CD14-positive monocyte (primary cell): ENCODE results near the gene TDP1. TPM values are rescaled to one million over a fixed set of nuclear protein-coding genes. Genes with fewer than 3 reads are reported as not detected.

Experiments used
- DNase-seq, 3 donors: peaks; one replicate each; pipeline ENCODE4 v3.0.0-alpha.2; 2011 to 2022
- H2AFZ ChIP-seq: 2 replicates; pipeline ENCODE4 v1.6.0; 2012; ENCODE audit warnings: mild to moderate bottlenecking, low read depth, low read length, inconsistent platforms; ENCODE audit not compliant: insufficient read depth, poor library complexity, severe bottlenecking
- H3K27ac ChIP-seq, 2 donors: 1 replicate in 1 of 2; 2 replicates in 1 of 2; pipeline ENCODE4 v1.5.1; 2012 to 2013; ENCODE audit warnings: low read length in 2 of 2, control low read depth in 1 of 2, inconsistent platforms in 1 of 2, low read depth in 1 of 2, mild to moderate bottlenecking in 1 of 2
- H3K27me3 ChIP-seq, 2 donors: one replicate each; pipeline versions ENCODE4 v1.6.0 to v1.6.1; 2011 to 2013; ENCODE audit warnings: low read length in 2 of 2; ENCODE audit not compliant: control insufficient read depth in 2 of 2, insufficient read depth in 2 of 2
- H3K36me3 ChIP-seq, 2 donors: replicated peaks in 1 of 2; 1 replicate in 1 of 2; 2 replicates in 1 of 2; pipeline versions ENCODE4 v1.5.1 to v1.6.1; 2012 to 2013; ENCODE audit warnings: low read length in 2 of 2, control low read depth in 1 of 2, inconsistent platforms in 1 of 2, mild to moderate bottlenecking in 1 of 2; ENCODE audit not compliant: insufficient read depth in 2 of 2, control insufficient read depth in 1 of 2
- H3K4me1 ChIP-seq, 2 donors: 1 replicate in 1 of 2; 2 replicates in 1 of 2; pipeline versions ENCODE4 v1.5.1 to v1.6.1; 2012 to 2013; ENCODE audit warnings: low read length in 2 of 2, control low read depth in 1 of 2, inconsistent platforms in 1 of 2, mild to moderate bottlenecking in 1 of 2, moderate library complexity in 1 of 2; ENCODE audit not compliant: insufficient read depth in 2 of 2, control insufficient read depth in 1 of 2
- H3K4me2 ChIP-seq: replicated peaks from 2 replicates; pipeline ENCODE3; 2012; ENCODE audit warnings: low read length, moderate library complexity, mild to moderate bottlenecking; ENCODE audit not compliant: poor library complexity, severe bottlenecking; ENCODE audit errors: extremely low read depth
- H3K4me3 ChIP-seq, 3 experiments: fragments of 200-600 bp in 1 of 3; sonication (generic) in 1 of 3; replicated peaks in 1 of 3; 1 replicate in 2 of 3; 2 replicates in 1 of 3; pipeline ENCODE4 v1.5.1; 2011 to 2013; ENCODE audit warnings: low read length in 3 of 3, mild to moderate bottlenecking in 3 of 3, control low read depth in 2 of 3, low read depth in 2 of 3, inconsistent platforms in 1 of 3, moderate library complexity in 1 of 3
- H3K79me2 ChIP-seq: 2 replicates; pipeline ENCODE4 v1.6.0; 2012; ENCODE audit warnings: mild to moderate bottlenecking, control low read depth, inconsistent platforms, low read length, moderate library complexity; ENCODE audit not compliant: insufficient read depth
- H3K9ac ChIP-seq: 2 replicates; pipeline ENCODE4 v1.6.0; 2017; ENCODE audit warnings: low read length, mild to moderate bottlenecking; ENCODE audit not compliant: insufficient read depth, poor library complexity, severe bottlenecking
- H3K9me3 ChIP-seq, 2 donors: replicated peaks in 1 of 2; 1 replicate in 1 of 2; 2 replicates in 1 of 2; pipeline versions ENCODE4 v1.5.1 to v1.6.1; 2012 to 2013; ENCODE audit warnings: low read length in 2 of 2, control low read depth in 1 of 2; ENCODE audit not compliant: control insufficient read depth in 1 of 2, insufficient read depth in 1 of 2
- H4K20me1 ChIP-seq: 2 replicates; pipeline ENCODE4 v1.6.0; 2012; ENCODE audit warnings: mild to moderate bottlenecking, low read length, control low read depth, moderate library complexity; ENCODE audit not compliant: insufficient read depth
- H3K27ac Mint-ChIP-seq, 7 donors: one replicate each; pipeline ENCODE4 v1.8.0; 2020; ENCODE audit warnings: mild to moderate bottlenecking in 7 of 7, mixed read lengths in 7 of 7, moderate library complexity in 6 of 7, inconsistent platforms in 2 of 7
- H3K27me3 Mint-ChIP-seq, 3 donors: one replicate each; pipeline ENCODE4 v1.8.0; 2021 to 2022; ENCODE audit warnings: low read depth in 3 of 3, mild to moderate bottlenecking in 3 of 3, mixed read lengths in 3 of 3, moderate library complexity in 3 of 3, inconsistent platforms in 1 of 3
- H3K36me3 Mint-ChIP-seq, 2 donors: one replicate each; pipeline ENCODE4 v1.8.0; 2020; ENCODE audit warnings: mixed read lengths in 2 of 2, inconsistent platforms in 1 of 2, mild to moderate bottlenecking in 1 of 2
- H3K4me1 Mint-ChIP-seq: one replicate; pipeline ENCODE4 v1.8.0; 2020; ENCODE audit warnings: mild to moderate bottlenecking, mixed read lengths
- H3K4me3 Mint-ChIP-seq, 2 donors: one replicate each; pipeline ENCODE4 v1.8.0; 2020; ENCODE audit warnings: mild to moderate bottlenecking in 2 of 2, mixed read lengths in 2 of 2, moderate library complexity in 1 of 2
- H3K9me3 Mint-ChIP-seq, 7 donors: one replicate each; pipeline ENCODE4 v1.8.0; 2020 to 2022; ENCODE audit warnings: mixed read lengths in 7 of 7, mild to moderate bottlenecking in 6 of 7, moderate library complexity in 6 of 7, inconsistent platforms in 2 of 7
- WGBS: methylation state at CpG from one replicate; pipeline ENCODE4 v1.1.5; 2013; ENCODE audit warnings: missing lambda C conversion rate; ENCODE audit not compliant: insufficient coverage; 5-methylcytosine and 5-hydroxymethylcytosine counted together
- intact Hi-C, 2 donors: fragments of 100-400 bp; cut with micrococcal nuclease; formaldehyde crosslinking; loops; one replicate each; pipeline versions ENCODE4 v1.15.0 to v1.15.1; 2023
- polyA plus RNA-seq, 3 donors: library from polyadenylated mRNA; depleted of rRNA in 1 of 3; unstranded in 2 of 3; stranded (reverse) in 1 of 3; fragments of 300-500 nt in 2 of 3; fragments of >200 nt in 1 of 3; fragmentation: Illumina TruSeq in 2 of 3; gene quantifications; 1 replicate in 2 of 3; 2 replicates in 1 of 3; pipeline ENCODE4 v1.2.3, GENCODE V29; 2012 to 2021
- TF ChIP-seq, protein P1 (sequence below): fragments of 200-600 bp; IDR thresholded peaks from one replicate; pipeline ENCODE4 v1.8.0; 2022; ENCODE audit warnings: antibody characterized with exemption, mild to moderate bottlenecking

TDP1 gene
- polyA plus RNA-seq, 3 donors = 9.2 to 13.4 (median 10.6) TPM

DNA sequence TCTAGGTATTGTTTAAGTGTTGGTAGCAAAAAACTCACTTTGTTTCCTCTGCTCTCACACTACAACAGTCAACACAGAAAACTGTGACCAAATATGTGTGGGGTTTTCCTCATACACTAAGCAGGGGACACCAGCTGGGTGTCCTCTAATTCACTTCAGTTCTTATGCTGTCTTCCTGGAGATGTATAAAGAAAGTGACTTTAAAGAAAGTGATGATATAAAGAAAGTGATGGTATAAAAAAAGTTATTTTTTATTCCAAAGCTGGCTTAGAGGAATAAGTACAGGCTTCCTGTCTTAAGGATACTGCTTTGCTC lies 31.4 kb downstream of the TDP1 start:
- Histone ChIP-seq H3K9ac (no peak overlapping the region), H3K4me2 (no peak overlapping the region), H4K20me1 (no peaks in the 10 kb centered on the region), H3K9me3 (no peaks in the 10 kb centered on the region), H3K27ac (no peak overlapping the region), H3K4me1 (no peaks in the 10 kb centered on the region), H3K36me3 (peaks cover 68 to 97% of the 10 kb centered on the region in 2 donors), H3K79me2 (no peaks in the 10 kb centered on the region), H3K4me3 (no peak overlapping the region), H3K27me3 (no peaks in the 10 kb centered on the region), H2AFZ (no peak overlapping the region)
- no peak for DNase-seq
- H3K36me3 Mint-ChIP-seq = peaks cover 78 to 82% of the 10 kb centered on the region in 2 donors
- no peak overlapping the region for H3K27ac Mint-ChIP-seq
- TF ChIP-seq, protein P1, sequence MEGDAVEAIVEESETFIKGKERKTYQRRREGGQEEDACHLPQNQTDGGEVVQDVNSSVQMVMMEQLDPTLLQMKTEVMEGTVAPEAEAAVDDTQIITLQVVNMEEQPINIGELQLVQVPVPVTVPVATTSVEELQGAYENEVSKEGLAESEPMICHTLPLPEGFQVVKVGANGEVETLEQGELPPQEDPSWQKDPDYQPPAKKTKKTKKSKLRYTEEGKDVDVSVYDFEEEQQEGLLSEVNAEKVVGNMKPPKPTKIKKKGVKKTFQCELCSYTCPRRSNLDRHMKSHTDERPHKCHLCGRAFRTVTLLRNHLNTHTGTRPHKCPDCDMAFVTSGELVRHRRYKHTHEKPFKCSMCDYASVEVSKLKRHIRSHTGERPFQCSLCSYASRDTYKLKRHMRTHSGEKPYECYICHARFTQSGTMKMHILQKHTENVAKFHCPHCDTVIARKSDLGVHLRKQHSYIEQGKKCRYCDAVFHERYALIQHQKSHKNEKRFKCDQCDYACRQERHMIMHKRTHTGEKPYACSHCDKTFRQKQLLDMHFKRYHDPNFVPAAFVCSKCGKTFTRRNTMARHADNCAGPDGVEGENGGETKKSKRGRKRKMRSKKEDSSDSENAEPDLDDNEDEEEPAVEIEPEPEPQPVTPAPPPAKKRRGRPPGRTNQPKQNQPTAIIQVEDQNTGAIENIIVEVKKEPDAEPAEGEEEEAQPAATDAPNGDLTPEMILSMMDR = no peak
- H3K27me3 Mint-ChIP-seq = peaks cover 0 to 2% (median 0%) of the 10 kb centered on the region in 3 donors
- no peaks in the 10 kb centered on the region for H3K9me3 Mint-ChIP-seq
- no peaks in the 10 kb centered on the region for H3K4me1 Mint-ChIP-seq
- intact Hi-C loops = no loop called here
- no peak overlapping the region for H3K4me3 Mint-ChIP-seq

DNA sequence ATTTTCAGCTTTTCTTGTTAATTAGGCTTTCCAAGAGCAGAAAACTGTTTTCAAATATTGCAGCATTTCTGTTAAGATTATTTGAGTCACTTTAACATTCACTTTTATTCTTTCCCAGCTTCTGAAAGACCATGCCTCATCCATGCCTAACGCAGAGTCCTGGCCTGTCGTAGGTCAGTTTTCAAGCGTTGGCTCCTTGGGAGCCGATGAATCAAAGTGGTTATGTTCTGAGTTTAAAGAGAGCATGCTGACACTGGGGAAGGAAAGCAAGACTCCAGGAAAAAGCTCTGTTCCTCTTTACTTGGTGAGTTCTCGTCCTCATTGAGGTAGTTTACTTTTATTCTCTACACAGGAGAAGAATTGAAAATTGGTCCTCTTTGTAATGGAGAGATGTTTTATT lies 33.1 kb downstream of the TDP1 start:
- 100% methylated on average over 3 of the region's 5 CpGs for WGBS
- no peaks in the 10 kb centered on the region for H4K20me1 ChIP-seq
- H3K4me3 ChIP-seq = no peak overlapping the region
- no peaks in the 10 kb centered on the region for H3K4me1 ChIP-seq
- H3K27me3 ChIP-seq = no peaks in the 10 kb centered on the region
- intact Hi-C loops = no loop called here
- H3K36me3 Mint-ChIP-seq = peaks cover 76 to 81% of the 10 kb centered on the region in 2 donors
- peaks cover 73 to 97% of the 10 kb centered on the region in 2 donors for H3K36me3 ChIP-seq
- no peaks in the 10 kb centered on the region for H3K4me1 Mint-ChIP-seq
- no peaks in the 10 kb centered on the region for H3K9me3 Mint-ChIP-seq
- no peaks in the 10 kb centered on the region for H3K79me2 ChIP-seq
- H3K4me3 Mint-ChIP-seq = no peak overlapping the region
- H3K9ac ChIP-seq = no peak overlapping the region
- H2AFZ ChIP-seq = no peak overlapping the region
- H3K27me3 Mint-ChIP-seq = peaks cover 0 to 2% (median 0%) of the 10 kb centered on the region in 3 donors
- no peak overlapping the region for H3K4me2 ChIP-seq
- TF ChIP-seq, protein P1 = no peak
- DNase-seq = no peak
- no peak overlapping the region for H3K27ac ChIP-seq
- no peaks in the 10 kb centered on the region for H3K9me3 ChIP-seq
- H3K27ac Mint-ChIP-seq = peak overlapping the region in 2 of 7 donors; percentile 21 to 33
